IPS-NIHi7 (cell line): ENCODE data around the gene RAE1.
"Not testable (repeated sequence)": the region's sequence is repeated elsewhere in the genome, so short reads cannot be mapped to it uniquely, and the experiment has no call there.

Experiments
- DNase-seq: peaks from one replicate; pipeline ENCODE4 v3.0.0; 2012; ENCODE audit warnings: mixed read lengths; ENCODE audit errors: extremely low spot score

Gene RAE1

GRCh38 chr20:57326667-57327455 is 24.2 kb upstream of the RAE1 start:
- DNase-seq: peak; percentile 63

- DNase-seq: no peak
These were observed 23.2 kb upstream of the RAE1 start for GRCh38 chr20:57327820-57328219.

- peak; percentile 72 for DNase-seq
These were observed 21.3 kb upstream of the RAE1 start, which contains the start of gene SPO11 for GRCh38 chr20:57329608-57330221. SPO11 (plus strand) TSS chr20:57329803; CDS start chr20:57329868, 65 bp downstream.

- no peak for DNase-seq
These were observed 20.1 kb upstream of the RAE1 start for GRCh38 chr20:57330998-57331397.

DNA sequence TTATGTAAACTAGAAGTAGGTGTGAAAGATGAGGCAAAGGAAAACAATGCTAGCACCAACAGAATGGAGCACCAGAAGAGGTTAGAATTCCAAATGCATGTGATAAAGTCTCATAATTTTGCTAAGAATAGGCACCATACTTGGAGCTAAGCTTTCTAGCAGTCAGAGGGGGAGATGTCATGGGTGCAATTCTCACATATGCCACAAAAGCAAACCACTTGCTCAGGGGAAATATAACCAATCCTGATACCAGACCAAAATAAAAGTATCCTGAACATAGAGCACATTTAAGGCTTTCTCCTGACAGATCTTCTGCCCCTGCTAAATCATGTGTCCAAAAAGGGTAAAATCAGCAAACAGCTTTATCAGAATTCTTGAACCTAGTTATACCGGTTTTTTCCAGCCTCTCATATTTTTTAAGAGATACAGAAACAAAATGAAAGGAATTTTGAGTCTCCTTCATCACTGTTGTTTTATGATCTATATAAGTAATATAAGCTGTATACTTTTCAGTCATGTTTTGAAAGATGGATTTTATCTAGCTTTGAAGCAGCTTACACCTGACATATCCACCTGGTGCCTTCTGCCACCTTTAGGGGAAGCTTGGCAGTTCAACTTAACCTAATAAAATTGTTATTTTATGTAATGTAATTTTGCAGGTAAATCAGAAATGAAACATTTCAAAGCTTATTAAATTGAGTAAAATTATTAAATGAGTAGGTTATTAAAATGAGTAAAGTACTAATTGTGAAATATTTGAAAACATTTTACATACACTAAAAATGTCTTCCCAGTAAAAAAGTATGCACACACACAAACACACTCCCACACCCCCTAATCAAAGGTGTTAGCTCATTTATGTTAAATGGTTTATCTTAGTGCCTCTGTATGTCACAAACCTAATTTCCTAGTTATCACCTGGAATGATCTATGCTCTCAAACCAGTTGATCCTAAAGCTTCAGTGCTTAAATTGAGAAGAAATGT is 18.7 kb upstream of the RAE1 start:
- DNase-seq: no peak

- no peak for DNase-seq
These were observed 15.7 kb upstream of the RAE1 start for GRCh38 chr20:57335392-57335791.

- no peak for DNase-seq
These were observed 9.4 kb upstream of the RAE1 start for GRCh38 chr20:57341663-57342062.

GRCh38 chr20:57342829-57343228 is 8.2 kb upstream of the RAE1 start:
- no peak for DNase-seq

DNA sequence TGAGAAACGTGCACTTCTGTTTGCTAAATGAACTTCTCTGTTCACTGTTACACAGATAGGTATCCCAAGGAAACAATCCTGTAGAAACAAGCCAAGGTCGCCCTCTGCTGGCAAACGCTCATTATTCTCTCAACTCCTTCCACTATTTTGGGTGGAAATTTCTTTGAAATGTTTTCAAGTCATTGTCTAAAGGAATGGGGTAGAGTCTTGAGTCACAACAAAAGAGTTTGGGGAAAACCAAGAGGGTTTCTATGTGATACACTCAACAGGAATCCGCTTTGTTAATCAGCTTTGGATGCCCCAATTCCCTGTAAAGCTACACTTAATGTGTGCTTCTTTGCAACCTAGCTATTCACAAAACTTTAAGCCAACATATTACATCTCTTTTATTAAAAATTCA is 4.6 kb upstream of the RAE1 start:
- peak; percentile 40 for DNase-seq

GRCh38 chr20:57347393-57347792 is 3.7 kb upstream of the RAE1 start:
- no peak for DNase-seq

- not testable (repeated sequence) for DNase-seq
These were observed 2.7 kb upstream of the RAE1 start for GRCh38 chr20:57348200-57348921.

DNA sequence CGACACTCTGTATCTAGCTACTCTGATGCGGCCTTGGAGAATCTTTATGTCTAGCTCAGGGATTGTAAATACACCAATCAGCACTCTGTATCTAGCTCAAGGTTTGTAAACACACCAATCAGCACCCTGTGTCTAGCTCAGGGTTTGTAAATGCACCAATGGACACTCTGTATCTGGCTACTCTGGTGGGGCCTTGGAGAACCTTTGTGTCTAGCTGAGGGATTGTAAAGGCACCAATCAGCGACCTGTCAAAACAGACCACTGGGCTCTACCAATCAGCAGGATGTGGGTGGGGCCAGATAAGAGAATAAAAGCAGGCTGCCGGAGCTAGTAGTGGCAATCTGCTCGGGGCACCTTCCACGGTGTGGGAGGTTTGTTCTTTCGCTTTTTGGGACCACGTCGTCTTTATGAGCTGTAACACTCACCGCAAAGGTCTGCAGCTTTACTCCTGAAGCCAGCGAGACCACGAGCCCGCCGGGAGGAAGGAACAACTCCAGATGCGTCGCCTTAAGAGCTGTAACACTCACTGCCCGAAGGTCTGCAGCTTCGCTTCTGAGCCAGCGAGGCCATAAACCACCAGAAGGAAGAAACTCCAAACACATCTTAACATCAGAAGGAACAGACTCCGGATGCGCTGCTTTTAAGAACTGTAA is 2.0 kb upstream of the RAE1 start:
- not testable (repeated sequence) for DNase-seq

GRCh38 chr20:57350081-57350710 is 859 bp upstream of the RAE1 start:
- no peak for DNase-seq

DNA sequence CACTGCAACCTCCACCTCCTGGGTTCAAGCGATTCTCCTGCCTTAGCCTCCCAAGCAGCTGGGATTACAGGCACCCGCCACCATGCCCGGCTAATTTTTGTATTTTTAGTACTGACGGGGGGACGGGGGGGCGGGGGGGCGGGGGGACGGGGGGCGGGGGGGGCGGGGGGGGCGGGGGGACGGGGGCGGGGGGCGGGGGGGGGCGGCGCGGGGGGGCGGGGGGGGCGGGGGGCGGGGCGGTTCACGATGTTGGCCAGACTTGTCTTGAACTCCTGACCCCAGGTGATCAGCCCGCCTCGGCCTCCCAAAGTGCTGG is 371 bp upstream of the RAE1 start:
- DNase-seq: not testable (repeated sequence)

DNA sequence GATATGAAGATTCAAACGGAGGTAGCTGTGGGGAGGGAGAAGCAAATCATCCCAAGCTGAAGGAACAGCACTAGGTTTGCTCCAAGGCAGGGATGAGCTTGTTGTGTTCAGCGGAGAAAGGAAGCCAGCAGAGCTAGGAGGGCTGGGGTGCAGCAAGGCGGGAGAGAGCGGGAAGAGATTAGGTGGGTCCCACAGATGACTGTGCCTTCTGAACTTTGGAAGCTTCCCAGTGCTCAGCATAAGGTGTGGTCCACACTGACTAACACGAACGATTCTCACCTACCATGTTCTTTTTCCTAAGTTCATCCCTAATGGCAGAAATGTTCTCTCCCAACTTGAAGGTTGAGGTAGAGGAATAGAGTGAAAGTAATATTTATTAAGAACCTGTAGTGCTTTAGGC is 1.2 kb downstream of the RAE1 start:
- DNase-seq: no peak

DNA sequence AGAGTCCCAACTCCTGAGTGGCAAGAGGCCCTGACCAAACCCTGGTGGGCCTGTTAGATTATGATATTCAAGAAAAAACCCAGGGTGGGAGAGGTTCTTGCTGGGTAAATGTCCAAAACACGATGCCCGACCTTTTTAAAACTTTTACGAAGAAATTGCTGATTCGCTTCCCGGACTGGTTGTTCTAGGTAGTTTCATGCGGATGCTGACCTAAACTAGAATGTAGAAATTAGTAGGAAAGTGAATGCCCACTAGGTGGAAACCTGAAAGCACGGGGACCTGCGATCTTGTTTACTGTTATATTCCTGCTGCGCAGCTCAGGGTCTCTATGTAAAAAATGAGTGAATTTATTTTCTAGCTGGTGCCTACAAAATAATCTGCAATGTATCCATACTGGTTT is 2.3 kb downstream of the RAE1 start:
- DNase-seq: no peak

GRCh38 chr20:57361517-57361916 is 10.5 kb downstream of the RAE1 start:
- no peak for DNase-seq

DNA sequence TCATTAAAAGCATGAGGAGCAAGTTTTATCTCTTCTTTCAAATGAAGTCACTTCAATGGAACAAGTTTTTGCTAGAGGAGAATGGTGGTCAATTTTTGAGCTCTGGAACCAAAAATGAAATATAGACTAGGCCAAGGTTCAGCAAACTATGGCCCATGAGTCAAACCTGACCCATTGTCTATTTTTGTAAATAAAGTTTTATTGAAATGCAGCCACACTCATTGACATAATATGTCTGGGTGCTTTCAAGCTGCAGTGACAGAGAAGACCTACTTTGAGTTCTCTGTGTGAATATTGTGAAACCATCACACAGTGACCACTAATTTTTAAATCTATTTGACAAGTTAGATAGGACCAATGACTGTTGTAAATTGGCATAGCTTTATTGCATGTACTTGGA is 13.4 kb downstream of the RAE1 start:
- DNase-seq: no peak

- no peak for DNase-seq
These were observed 18.5 kb downstream of the RAE1 start for GRCh38 chr20:57369596-57369995.

DNA sequence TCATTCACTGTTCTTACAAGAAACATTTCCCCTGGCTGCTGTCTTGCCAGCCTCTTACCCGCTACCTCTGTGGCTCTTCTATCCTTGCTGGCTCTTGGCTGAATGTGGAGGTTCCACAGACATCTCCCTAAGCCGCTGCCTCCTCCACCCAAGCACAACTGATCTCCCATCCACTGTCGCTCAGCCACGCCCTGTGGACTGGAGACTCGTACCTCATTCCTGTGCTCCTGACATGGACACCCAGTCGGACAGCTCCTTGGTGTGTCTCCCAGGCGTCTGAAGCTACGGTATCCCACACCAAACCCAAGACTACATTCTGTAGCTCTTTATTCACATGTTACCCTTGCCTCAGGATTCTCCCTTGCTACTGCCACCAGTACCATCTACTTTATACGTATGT is 19.3 kb downstream of the RAE1 start:
- no peak for DNase-seq

DNA sequence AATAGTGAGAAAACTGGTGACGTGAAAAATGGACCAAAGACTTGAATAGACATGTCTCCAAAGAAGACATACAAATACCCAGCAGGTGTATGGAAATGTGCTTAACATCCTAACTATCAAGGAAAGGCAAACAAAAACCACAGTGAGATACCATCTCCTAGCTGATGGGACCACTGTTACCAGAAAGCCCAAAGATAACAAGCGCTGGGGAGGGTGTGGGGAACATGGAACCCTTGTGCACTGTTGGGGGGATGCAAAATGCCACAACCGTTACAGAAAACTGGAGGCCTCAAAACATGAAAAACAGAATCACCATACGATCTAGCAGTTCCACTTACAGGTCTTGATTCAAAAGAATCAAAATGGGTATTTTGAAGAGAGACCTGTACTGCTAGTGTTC is 20.3 kb downstream of the RAE1 start:
- no peak for DNase-seq
